Psoas muscle (tissue), 8 donors: Measurements from ENCODE around the gene SMAD4. TPM values are rescaled to one million over a fixed set of nuclear protein-coding genes. Genes with fewer than 3 reads are reported as not detected.
A peak's percentile ranks its signal among the peaks of the same experiment; 100 is the strongest.

ENCODE experiments used
- ATAC-seq, 4 donors: fragments of 200-7000 bp; cut with Tn5 transposase; one replicate each; pipeline ENCODE4 v1.9.1; 2020; ENCODE audit warnings: moderate library complexity in 3 of 4, mild to moderate bottlenecking in 2 of 4
- DNase-seq, 2 donors: peaks; one replicate each; pipeline ENCODE4 v3.0.0-alpha.2; 2020
- H3K27ac ChIP-seq: fragments of 200-600 bp; one replicate; pipeline ENCODE4 v1.8.0; 2022
- H3K27me3 ChIP-seq, 3 donors: fragments of 200-600 bp in 1 of 3; one replicate each; pipeline versions ENCODE4 v1.6.1 to v1.8.0; 2013 to 2022; ENCODE audit warnings: low read length in 2 of 3, mild to moderate bottlenecking in 2 of 3, moderate library complexity in 1 of 3; ENCODE audit not compliant: insufficient read depth in 3 of 3
- H3K36me3 ChIP-seq, 2 donors: fragments of 200-600 bp in 1 of 2; one replicate each; pipeline versions ENCODE4 v1.6.1 to v1.8.0; 2013 to 2022; ENCODE audit warnings: low read depth in 1 of 2, mild to moderate bottlenecking in 1 of 2, moderate library complexity in 1 of 2; ENCODE audit not compliant: insufficient read depth in 1 of 2
- H3K4me1 ChIP-seq: fragments of 200-600 bp; one replicate; pipeline ENCODE4 v1.8.0; 2022
- H3K4me3 ChIP-seq: fragments of 200-600 bp; one replicate; pipeline ENCODE4 v1.8.0; 2022; ENCODE audit warnings: mild to moderate bottlenecking
- H3K9me3 ChIP-seq: fragments of 200-600 bp; one replicate; pipeline ENCODE4 v1.8.0; 2022
- WGBS, 3 donors: extraction: QIAGEN DNeasy Blood & Tissue Kit; methylation state at CpG; one replicate each; pipeline versions ENCODE4 v1.1.6 to v1.1.7; 2013; 5-methylcytosine and 5-hydroxymethylcytosine counted together
- intact Hi-C, 2 donors: fragments of 100-400 bp; cut with DNase I; formaldehyde crosslinking; loops; one replicate each; pipeline versions ENCODE4 v1.11.0 to v1.14.2; 2022
- polyA plus RNA-seq, 3 donors: library from polyadenylated mRNA; stranded (reverse); fragments of 200-250 nt; gene quantifications; one replicate each; pipeline ENCODE4 v1.2.3, GENCODE V29; 2013
- total RNA-seq, 4 donors: library from RNA; stranded (reverse); fragmentation: NEBNext Ultra II Directional in 2 of 4; extraction: Animal tissue kit (Norgen Biotek cat#: 25700) in 2 of 4; gene quantifications; one replicate each; pipeline versions ENCODE4 v1.2.1 to v1.2.4, GENCODE V29; 2021 to 2023
- TF ChIP-seq, protein P1 (sequence below): fragments of 200-600 bp; IDR thresholded peaks from one replicate; pipeline ENCODE4 v1.8.0; 2022; ENCODE audit warnings: antibody characterized with exemption
- donor health status: healthy with polysubstance abuse.
- donor health status: DM: no; HTN: no; CAD: no; lungs with moderate emphysema.
- donor health status: Bipolar disorder and iron deficiency.
- donor health status: healthy.
- donor health status: DM: yes; HTN: yes; CAD: no.
- donor health status: DM: no; HTN: no; CAD: no.
- donor health status: DM: no; HTN: no; CAD: no.
- donor health status: DM: yes; HTN: yes; CAD: no.

SMAD4 gene
- total and polyA plus RNA-seq, 7 donors: 35.6 to 128 (median 92.7) TPM

DNA sequence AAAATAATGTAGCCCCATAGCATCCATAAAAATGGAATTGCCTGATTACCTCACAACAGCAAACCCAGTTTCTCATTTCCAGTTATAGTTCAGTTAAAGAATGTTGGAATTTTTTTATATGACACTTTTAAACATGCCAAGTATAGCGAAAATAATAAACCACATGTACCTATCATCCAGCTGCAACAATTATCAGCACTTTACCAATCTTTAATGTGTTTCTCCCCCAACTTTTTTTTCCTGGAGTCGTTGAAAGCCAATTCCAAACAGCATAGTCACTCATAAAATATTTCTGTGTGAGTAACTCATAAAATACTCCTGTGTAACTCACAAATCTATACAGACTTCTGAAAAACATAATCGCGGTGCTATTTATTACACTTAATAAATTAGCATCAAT lies 38.1 kb downstream of the SMAD4 start:
- no peak overlapping the region for H3K27ac ChIP-seq
- H3K27me3 ChIP-seq: no peaks in the 10 kb centered on the region
- WGBS, 3 donors: 89 to 92% (median 89%) methylated on average over 4 of the region's 4 CpGs
- H3K36me3 ChIP-seq: peaks cover 0 to 76% of the 10 kb centered on the region in 2 donors
- no peak overlapping the region for H3K4me3 ChIP-seq
- intact Hi-C loops: no loop called here
- peaks cover 17% of the 10 kb centered on the region for H3K4me1 ChIP-seq
- no peaks in the 10 kb centered on the region for H3K9me3 ChIP-seq
- no peak for ATAC-seq
- DNase-seq: no peak
- TF ChIP-seq, protein P1, sequence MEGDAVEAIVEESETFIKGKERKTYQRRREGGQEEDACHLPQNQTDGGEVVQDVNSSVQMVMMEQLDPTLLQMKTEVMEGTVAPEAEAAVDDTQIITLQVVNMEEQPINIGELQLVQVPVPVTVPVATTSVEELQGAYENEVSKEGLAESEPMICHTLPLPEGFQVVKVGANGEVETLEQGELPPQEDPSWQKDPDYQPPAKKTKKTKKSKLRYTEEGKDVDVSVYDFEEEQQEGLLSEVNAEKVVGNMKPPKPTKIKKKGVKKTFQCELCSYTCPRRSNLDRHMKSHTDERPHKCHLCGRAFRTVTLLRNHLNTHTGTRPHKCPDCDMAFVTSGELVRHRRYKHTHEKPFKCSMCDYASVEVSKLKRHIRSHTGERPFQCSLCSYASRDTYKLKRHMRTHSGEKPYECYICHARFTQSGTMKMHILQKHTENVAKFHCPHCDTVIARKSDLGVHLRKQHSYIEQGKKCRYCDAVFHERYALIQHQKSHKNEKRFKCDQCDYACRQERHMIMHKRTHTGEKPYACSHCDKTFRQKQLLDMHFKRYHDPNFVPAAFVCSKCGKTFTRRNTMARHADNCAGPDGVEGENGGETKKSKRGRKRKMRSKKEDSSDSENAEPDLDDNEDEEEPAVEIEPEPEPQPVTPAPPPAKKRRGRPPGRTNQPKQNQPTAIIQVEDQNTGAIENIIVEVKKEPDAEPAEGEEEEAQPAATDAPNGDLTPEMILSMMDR: no peak

DNA sequence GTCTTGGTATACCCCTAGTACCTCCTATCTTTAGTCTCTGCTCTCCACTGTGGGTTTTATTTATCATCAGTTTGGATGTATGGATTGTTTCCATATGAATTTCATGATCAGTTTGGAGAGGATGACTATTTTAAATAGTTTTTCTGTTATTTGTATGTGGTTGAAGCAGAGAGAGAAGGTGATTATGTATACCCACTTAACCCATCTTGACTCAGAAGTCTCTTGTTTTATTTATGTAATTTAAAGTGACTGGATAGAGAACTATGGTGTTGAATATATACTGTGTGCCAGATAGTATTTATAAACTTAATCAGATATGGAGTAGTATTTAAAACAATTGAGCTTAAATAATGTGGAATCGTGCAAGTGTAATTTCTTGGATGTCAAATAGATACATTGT lies 39.9 kb downstream of the SMAD4 start:
- TF ChIP-seq, protein P1: no peak
- Histone ChIP-seq H3K4me3 (no peak overlapping the region), H3K4me1 (peaks cover 17% of the 10 kb centered on the region), H3K36me3 (peaks cover 0 to 59% of the 10 kb centered on the region in 2 donors), H3K27me3 (no peaks in the 10 kb centered on the region), H3K9me3 (no peaks in the 10 kb centered on the region), H3K27ac (peak overlapping the region; percentile 36)
- ATAC-seq (peak in 1 of 4 donors; percentile 28), DNase-seq (no peak)
- 85 to 92% (median 88%) methylated on average over 1 of the region's 1 CpG for WGBS, 3 donors
- intact Hi-C loops: no loop called here

DNA sequence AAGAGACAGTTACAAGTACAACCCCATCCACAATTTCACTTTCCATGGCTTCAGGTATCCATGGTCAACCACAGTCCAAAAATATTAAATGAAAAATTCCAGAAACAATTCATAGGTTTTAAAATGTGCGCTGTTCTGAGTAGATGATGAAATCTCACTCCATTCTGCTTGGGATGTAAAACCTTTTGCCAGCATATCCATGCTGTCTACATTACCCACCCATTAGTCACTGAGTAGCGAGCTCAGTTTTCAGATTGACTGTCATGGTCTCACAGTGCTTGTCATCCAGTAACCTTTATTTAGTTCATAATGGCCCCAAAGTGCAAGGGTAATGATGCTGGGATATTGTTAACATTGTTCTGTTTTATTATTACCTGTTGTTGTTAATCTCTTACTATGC lies 40.5 kb downstream of the SMAD4 start:
- no peaks in the 10 kb centered on the region for H3K27me3 ChIP-seq
- intact Hi-C loops: no loop called here
- peaks cover 17% of the 10 kb centered on the region for H3K4me1 ChIP-seq
- no peaks in the 10 kb centered on the region for H3K9me3 ChIP-seq
- no peak for DNase-seq
- H3K4me3 ChIP-seq: no peak overlapping the region
- H3K27ac ChIP-seq: peak overlapping the region; percentile 36
- WGBS, 3 donors: 48 to 75% (median 65%) methylated on average over 2 of the region's 2 CpGs
- peak; percentile 93 to 96 (median 94) for ATAC-seq
- H3K36me3 ChIP-seq: peaks cover 0 to 52% of the 10 kb centered on the region in 2 donors
- TF ChIP-seq, protein P1: no peak

DNA sequence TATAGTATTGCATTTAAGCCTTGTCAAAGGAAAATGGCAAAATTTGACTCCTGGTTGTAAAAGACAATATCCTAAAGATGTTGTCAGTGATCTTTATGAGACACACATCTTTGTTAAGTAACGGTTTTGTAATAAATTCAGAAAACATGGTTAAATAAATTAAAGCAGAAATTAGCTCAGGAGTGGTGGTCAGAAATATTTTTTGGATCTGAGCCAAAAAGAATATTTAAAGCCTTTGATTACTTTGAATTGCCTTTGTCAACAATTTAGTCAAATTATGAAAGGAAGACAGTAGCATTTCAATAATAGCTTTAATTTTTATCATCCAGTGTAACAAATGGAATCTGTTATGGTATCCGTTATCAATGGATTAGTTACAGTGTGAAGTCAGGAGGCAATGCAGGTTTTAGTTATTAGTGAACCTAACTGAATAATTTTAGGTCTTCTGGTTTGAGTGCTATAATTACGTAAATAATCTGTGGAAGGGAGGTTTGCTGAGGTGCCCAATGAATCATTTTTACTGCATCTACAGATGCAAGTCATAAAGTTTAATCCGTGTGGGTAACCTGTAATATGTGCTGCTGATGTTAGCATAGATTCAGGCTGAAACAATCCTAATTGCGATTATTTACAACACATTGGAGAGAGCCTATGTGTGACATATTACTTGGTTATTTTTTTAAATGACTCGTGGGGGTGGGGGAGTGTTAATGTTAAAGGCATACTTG lies 42.7 kb downstream of the SMAD4 start:
- no peak overlapping the region for H3K27ac ChIP-seq
- no peak for ATAC-seq
- TF ChIP-seq, protein P1: no peak
- no peaks in the 10 kb centered on the region for H3K27me3 ChIP-seq
- H3K4me3 ChIP-seq: no peak overlapping the region
- WGBS, 3 donors: 74 to 85% (median 74%) methylated on average over 6 of the region's 6 CpGs
- intact Hi-C loops: no loop called here
- no peak for DNase-seq
- peaks cover 17% of the 10 kb centered on the region for H3K4me1 ChIP-seq
- H3K36me3 ChIP-seq: peaks cover 0 to 43% of the 10 kb centered on the region in 2 donors
- no peaks in the 10 kb centered on the region for H3K9me3 ChIP-seq

DNA sequence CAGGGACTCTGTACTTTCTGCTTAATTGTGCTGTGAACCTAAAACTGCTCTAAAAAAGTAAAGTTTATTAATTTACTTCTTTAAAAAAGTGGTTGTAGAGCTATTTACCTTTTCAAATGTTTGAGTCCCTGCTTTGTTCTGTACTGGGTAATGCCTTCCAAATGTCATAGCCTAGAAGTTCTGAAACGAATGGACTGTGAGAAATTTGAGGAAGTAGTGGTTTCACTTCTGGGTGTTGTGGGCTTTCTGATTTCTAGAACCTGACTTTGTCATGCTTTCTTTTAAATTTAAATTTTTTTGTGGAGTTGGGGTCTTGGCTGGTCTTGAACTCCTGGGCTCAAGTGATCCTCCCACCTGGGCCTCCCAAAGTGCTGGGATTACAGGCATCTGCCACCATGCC lies 44.6 kb downstream of the SMAD4 start:
- 64 to 95% (median 73%) methylated on average over 1 of the region's 1 CpG for WGBS, 3 donors
- no peak for ATAC-seq

More for the DNA sequence above, 44.6 kb downstream of the SMAD4 start:
- no peak for DNase-seq
- Histone ChIP-seq H3K36me3 (peaks cover 2 to 43% of the 10 kb centered on the region in 2 donors), H3K27me3 (no peaks in the 10 kb centered on the region), H3K4me1 (peaks cover 17% of the 10 kb centered on the region), H3K4me3 (no peak overlapping the region), H3K27ac (no peak overlapping the region), H3K9me3 (no peaks in the 10 kb centered on the region)
- TF ChIP-seq, protein P1: no peak
- intact Hi-C loops: no loop called here
